ENCODE measurements around the gene EHF. TPM values are rescaled to one million over a fixed set of nuclear protein-coding genes. Genes with fewer than 3 reads are reported as not detected.

EHF gene
- total RNA-seq, 1 donor from 2014 or later, result not detected

DNA sequence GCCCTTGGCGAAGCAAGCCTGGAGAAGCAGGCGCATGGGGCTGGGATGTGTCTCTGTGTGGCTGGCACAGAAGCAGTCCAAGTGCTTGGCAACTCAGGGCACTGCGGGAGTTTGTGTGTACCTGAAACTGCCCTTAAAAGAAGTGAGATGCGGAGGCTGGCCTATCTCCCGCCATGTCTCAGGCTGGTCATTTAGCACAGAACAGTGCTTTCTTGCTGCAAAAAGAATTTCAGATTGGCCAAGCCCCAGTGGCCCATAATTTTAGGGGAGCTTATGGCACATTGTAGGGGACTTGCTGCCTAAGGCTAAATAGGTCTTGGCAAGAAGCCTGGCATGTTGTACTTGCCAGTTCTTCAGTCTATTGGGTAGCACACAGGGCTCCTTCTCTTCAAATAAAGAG is 16.4 kb downstream of the EHF start:
- H3K4me1 ChIP-seq, result no peaks in the 10 kb centered on the region
- H3K9me3 ChIP-seq, result no peaks in the 10 kb centered on the region
- no peaks in the 10 kb centered on the region for H3K36me3 ChIP-seq
- no peak overlapping the region for H3K4me3 ChIP-seq
- intact Hi-C loops (cut with DNase I), result no loop called here
- H3K27me3 ChIP-seq, result no peaks in the 10 kb centered on the region
- no peak overlapping the region for H3K27ac ChIP-seq
- TF ChIP-seq, protein P1, sequence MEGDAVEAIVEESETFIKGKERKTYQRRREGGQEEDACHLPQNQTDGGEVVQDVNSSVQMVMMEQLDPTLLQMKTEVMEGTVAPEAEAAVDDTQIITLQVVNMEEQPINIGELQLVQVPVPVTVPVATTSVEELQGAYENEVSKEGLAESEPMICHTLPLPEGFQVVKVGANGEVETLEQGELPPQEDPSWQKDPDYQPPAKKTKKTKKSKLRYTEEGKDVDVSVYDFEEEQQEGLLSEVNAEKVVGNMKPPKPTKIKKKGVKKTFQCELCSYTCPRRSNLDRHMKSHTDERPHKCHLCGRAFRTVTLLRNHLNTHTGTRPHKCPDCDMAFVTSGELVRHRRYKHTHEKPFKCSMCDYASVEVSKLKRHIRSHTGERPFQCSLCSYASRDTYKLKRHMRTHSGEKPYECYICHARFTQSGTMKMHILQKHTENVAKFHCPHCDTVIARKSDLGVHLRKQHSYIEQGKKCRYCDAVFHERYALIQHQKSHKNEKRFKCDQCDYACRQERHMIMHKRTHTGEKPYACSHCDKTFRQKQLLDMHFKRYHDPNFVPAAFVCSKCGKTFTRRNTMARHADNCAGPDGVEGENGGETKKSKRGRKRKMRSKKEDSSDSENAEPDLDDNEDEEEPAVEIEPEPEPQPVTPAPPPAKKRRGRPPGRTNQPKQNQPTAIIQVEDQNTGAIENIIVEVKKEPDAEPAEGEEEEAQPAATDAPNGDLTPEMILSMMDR (IDR thresholded peaks at IDR 0.05), result no peak
- DNase-seq (ENCODE audit: low spot score in 2 of 2), result no peak

DNA sequence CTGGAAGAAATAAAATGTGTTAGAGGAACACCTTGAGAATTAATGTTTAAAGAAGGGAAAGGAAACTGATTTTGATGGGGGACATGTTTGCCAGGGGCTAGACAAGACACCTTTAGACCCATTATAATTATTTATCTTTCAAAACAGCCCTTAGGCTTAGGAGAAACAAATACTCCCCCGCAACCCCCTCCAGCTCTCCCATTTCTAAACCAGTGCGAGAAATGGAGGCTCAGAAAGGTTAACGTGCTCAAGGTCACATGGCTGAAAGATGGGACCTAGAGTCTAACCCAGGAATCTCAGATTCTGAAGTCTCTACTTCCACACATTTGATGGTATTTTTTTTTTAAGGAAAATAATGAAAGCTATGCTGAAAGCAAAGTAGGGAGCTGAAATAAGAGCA is 18.0 kb downstream of the EHF start:
- Histone ChIP-seq H3K9me3 (no peaks in the 10 kb centered on the region), H3K4me3 (no peak overlapping the region), H3K36me3 (no peaks in the 10 kb centered on the region), H3K4me1 (no peaks in the 10 kb centered on the region), H3K27me3 (no peaks in the 10 kb centered on the region), H3K27ac (no peak overlapping the region)
- intact Hi-C loops (cut with DNase I), result no loop called here
- DNase-seq (ENCODE audit: low spot score in 2 of 2), result no peak
- TF ChIP-seq, protein P1 (IDR thresholded peaks at IDR 0.05), result no peak

DNA sequence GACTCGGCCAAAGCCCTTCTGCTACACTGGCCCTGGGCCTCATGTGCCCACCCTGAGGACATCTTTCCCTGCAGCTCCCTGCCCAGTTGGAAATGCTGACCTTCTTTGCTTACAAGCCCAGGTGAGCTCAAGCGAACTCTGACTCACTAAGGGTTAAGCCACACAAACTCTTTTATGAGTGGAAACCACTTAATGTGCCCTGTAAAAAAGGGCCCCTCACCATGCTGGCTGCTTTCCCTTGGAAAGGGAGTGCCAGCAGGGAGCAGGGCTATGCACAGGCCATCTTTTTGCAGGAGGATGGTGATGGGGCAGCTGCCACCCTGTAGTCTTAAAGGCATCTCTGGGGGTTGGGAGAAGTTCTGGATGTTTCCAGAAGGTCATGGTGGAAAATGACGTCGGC is 18.7 kb downstream of the EHF start:
- Histone ChIP-seq H3K4me1 (no peaks in the 10 kb centered on the region), H3K27me3 (no peaks in the 10 kb centered on the region), H3K27ac (no peak overlapping the region), H3K36me3 (no peaks in the 10 kb centered on the region), H3K9me3 (no peaks in the 10 kb centered on the region), H3K4me3 (no peak overlapping the region)
- no peak for DNase-seq (ENCODE audit: low spot score in 2 of 2)
- intact Hi-C loops (cut with DNase I), result no loop called here
- TF ChIP-seq, protein P1 (IDR thresholded peaks at IDR 0.05), result no peak

DNA sequence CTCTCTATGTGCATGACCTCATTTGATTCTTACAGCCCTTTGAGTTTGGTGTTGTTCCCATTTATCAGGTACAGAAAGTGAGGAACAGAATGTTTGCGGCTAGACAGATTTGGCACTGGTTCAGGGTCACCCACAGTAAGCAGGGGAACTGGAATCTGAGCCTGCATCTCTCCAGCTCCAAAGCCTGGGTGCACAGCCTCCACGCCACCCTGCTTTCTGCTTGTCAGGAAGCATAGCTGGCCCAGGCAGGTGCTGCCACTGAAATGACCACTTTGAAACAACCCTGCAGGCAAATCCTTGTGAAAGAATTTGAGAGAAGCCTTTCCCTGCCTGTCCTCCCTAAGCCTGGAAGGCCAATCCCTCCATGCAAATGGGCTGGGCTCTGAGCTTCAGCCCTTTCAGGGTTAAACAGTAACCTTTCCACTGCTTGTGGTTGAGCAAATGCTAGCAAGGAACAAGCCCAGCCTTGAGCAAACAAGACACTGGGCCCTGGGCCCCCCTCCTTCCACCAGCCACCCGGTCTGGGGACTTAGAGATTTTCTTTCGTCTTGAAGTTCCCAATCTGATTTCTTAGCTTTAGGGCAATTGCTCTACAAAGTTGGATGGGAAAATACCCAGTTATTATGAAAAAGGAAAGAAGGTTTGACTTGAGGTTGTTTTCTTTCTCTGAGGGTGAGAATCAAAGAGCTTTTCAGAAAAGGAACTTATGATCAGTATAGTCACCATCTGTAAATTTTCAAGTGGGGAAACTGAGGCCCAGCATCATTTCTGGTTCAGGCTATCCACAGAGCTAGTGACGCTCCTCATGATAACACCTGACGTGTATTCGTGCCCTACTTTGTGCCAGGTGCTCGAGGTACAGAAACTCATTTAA is 19.4 kb downstream of the EHF start:
- no peak for DNase-seq (ENCODE audit: low spot score in 2 of 2)
- intact Hi-C loops (cut with DNase I), result no loop called here
- Histone ChIP-seq H3K27me3 (no peaks in the 10 kb centered on the region), H3K9me3 (no peaks in the 10 kb centered on the region), H3K36me3 (no peaks in the 10 kb centered on the region), H3K4me3 (no peak overlapping the region), H3K4me1 (no peaks in the 10 kb centered on the region), H3K27ac (no peak overlapping the region)
- TF ChIP-seq, protein P1 (IDR thresholded peaks at IDR 0.05), result no peak

DNA sequence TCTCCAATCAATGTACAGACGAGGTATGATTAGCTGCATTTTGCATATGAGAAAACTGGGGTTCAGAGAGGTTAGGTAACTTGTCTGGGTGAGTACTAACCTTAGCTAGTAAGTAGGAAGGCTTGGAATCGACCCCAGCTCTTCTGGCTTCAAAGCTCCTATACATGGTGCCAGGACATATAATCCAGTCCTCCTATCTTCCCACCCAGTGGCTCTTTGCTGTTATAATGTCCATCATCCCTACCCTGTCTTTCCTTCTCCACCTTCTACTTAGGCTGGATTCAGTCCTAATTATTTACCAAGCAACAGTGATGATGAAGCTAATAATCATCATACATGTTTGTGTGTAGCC is 20.0 kb downstream of the EHF start:
- H3K9me3 ChIP-seq, result no peaks in the 10 kb centered on the region
- H3K4me3 ChIP-seq, result no peak overlapping the region
- intact Hi-C loops (cut with DNase I), result no loop called here
- TF ChIP-seq, protein P1 (IDR thresholded peaks at IDR 0.05), result no peak
- DNase-seq (ENCODE audit: low spot score in 2 of 2), result no peak
- no peaks in the 10 kb centered on the region for H3K27me3 ChIP-seq
- no peaks in the 10 kb centered on the region for H3K4me1 ChIP-seq
- H3K36me3 ChIP-seq, result no peaks in the 10 kb centered on the region
- H3K27ac ChIP-seq, result no peak overlapping the region
